HG02763 (cell line): ENCODE results near the gene CPLX3.

Experiments
- ATAC-seq: cut with Tn5 transposase; IDR thresholded peaks from one replicate; pipeline ENCODE4 v1.9.1; 2021; ENCODE audit warnings: mild to moderate bottlenecking, moderate library complexity; ENCODE audit not compliant: unreplicated experiment

CPLX3 gene

GRCh38 chr15:74827614-74828013 lies 1.2 kb downstream of the CPLX3 start:
- no peak for ATAC-seq

GRCh38 chr15:74828835-74829234 lies 2.4 kb downstream of the CPLX3 start:
- ATAC-seq, result no peak

DNA sequence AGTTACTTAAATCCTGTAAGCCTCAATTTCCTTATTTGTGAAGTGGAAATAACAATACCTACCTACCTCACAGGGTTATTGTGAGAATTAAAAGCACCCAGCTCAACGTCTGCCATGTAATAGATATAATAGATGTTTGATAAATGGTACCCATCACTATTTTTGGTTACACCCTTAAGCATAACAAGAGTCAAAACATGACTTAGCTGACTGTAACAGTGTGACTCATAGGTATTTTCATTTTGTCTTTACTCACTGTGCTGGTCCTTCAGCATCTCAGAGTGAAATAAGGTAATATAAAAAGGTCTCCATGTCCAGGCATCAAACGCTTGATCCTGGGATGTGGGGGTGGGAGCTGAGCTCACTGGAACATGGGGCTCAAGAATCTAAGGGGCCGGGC lies 3.1 kb downstream of the CPLX3 start:
- ATAC-seq, result no peak

GRCh38 chr15:74829991-74830390 lies 3.6 kb downstream of the CPLX3 start:
- no peak for ATAC-seq

- ATAC-seq, result no peak
Observed at GRCh38 chr15:74830868-74831267, 4.4 kb downstream of the CPLX3 start.

GRCh38 chr15:74831813-74832495 lies 5.5 kb downstream of the CPLX3 start:
- ATAC-seq, result no peak

DNA sequence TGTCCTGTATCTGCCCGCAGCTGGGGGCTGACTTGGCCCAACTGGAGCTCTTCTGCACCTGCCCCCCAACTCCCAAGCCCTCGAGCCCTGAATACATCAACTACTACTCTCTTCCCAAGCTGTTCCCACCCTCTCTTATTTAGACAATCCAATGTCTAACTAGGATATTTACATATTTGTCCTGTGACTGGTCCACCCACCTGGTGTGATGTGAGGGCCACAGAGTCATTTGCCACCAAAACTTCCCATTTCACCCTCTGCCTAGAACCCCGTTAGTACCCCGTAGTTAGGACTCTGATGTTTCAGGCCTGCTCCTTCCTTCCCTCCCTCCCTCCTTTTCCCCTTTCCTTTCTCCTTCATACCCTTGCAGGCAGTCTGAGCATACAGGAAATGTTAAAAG lies 6.4 kb downstream of the CPLX3 start:
- ATAC-seq, result no peak

GRCh38 chr15:74833376-74834107 lies 7.1 kb downstream of the CPLX3 start:
- ATAC-seq, result no peak

- no peak for ATAC-seq
Observed at GRCh38 chr15:74835312-74835823, 8.9 kb downstream of the CPLX3 start.

DNA sequence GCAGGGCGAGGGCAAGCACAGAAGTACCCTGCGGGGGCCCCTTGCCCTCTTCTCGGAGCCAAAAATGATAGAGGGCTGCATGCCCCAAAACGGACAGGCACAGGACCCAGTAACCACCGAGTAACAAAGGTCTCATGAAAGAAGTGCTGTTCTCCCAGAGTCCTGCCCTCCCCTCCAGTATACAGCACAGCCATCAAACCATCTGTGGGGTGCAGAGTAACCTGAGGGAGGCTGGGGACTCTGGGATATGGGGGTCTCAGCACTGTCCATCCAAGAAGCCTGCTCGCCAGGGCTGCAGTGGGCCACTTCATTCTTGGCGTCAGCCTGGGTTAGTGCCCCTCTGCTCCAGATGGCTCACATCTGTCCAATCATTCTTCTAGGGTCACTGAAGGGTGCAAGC lies 10.4 kb downstream of the CPLX3 start:
- no peak for ATAC-seq

- no peak for ATAC-seq
Observed at GRCh38 chr15:74837482-74838136, 11.2 kb downstream of the CPLX3 start.

DNA sequence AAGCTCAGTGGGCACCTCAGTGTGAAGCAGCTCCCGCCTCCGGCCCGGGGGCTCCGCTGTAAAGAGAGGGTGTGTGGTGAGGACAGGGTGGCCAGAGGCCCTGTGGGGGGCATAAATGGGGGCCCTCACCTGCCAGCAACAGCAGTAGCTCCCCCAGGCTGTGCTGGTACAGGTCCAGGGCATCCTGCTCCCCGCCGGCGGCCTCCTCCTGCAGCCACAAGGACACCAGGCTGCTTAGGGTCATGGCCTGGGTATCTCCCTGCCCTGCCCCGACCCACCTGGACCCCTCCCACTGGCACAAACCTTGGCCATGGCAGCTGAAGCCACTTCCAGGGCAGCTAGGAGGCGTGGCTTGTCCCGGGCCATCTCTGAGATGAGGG lies 11.7 kb downstream of the CPLX3 start:
- ATAC-seq, result no peak

- no peak for ATAC-seq
Observed at GRCh38 chr15:74838746-74839525, 12.5 kb downstream of the CPLX3 start.

DNA sequence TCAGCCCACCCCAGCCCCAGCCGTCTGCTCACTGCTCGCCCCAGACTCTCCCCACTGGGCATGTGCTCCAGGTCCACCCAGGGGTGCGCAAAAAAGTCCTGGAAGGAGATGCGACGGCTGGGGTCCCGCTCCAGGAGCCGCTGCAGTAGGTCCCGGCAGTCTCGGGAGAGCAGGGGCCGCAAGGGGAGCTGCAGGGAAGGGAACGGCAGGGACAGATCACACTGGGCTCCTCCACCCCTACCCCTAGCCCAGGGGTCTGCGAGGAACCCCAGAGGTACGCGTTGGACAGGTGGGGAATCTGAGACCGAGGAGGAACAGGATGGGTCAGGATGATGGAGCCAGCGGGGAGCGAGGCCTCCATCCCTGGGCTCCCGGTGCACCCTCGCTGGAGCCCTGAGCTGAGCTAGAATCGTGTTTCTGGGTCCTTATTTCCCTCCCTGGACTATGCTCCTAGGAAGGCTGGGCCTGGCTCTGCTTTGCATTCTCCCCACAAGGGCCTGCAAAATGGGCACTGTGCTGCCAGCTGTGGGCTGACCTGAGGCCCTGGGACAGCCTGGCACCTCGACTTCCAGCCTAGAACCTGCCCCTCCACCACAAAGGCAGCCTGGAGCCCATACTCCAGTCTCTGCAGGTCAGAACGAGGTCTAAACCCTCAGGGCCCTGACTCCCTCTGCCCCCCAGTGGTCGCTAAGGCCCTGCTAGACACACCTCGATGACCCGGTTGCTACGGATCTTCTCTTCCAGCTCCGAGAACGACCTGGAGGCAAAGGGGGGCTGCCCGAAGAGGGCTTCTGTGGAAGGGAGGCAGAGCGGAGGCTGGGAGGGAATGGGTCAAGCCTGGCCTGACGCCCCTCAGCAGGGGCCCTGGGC lies 13.3 kb downstream of the CPLX3 start:
- no peak for ATAC-seq

- ATAC-seq, result no peak
Observed at GRCh38 chr15:74840851-74841775, 14.7 kb downstream of the CPLX3 start.

- ATAC-seq, result no peak
Observed at GRCh38 chr15:74841891-74842373, 15.5 kb downstream of the CPLX3 start.

DNA sequence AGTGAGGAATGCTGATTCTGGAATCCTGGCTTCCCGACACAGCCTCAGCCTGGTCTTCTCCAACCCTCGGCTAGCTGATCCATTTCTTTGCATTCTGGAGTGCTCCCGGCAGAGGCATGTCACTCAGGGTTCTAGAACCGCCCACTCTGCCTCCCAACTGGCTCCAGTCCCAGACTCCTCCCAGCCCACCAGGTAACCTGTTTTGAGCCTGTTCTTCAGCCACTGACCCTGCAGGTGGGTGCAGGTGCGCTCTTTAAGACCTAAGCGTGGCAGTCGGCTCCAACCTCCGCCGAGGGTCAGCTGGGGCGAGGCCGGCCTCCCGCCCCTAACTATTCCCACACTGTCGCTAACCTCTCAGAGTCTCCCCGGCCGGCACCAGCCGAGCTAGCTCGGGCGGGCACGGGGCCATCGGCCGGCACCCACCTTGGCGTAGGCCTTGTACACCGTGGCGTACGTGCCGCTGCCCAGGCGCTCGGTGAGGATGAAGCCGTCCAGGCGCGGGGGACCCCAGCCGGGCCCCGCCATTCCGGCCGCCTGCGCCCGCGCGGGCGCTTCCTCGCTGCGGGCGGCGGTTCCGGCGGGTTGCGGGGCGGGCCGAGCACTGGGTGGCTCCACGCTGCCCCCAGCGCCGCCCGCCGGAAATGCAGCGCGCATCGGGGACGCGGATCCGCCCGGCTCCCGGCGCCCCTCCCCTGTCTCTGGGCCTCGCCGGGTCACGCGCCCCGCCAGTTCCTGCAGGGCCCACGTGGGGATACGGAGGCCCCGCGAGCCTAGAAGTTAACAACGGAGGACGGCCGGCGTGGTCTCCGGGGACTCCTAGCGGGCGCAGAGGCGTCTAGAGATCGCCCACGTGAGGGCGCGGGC lies 16.4 kb downstream of the CPLX3 start, which contains the start of gene ULK3:
Gene ULK3, minus strand, starts transcription at position 576 of the 864 bp plus-strand sequence. Its CDS starts 51 bp downstream, at position 525.
- peak; percentile 80 for ATAC-seq

DNA sequence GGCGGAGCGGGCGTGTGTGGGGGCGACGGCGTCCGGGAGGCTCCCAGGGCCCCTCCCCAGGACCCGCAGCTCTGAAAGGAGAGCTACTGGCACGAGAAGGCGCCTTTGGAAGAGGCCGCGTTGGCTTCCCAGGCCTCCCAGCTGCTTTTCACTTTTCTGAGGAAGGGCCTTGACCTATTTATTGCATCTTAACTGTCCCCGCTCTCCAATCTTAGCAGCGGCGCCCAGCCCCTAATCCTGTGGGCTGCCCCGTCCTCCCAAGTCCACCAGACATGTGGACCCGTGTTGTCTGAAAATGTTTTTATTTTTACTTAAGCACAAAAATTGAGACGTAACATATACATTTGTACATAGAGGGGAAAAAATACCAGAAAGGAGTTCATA lies 17.0 kb downstream of the CPLX3 start:
- no peak for ATAC-seq
